PC-3 (cell line): ENCODE measurements around the gene XPO1.

Source experiments
- CTCF ChIP-seq: fragments of 300-600 bp; sonication (generic); conservative IDR thresholded peaks from 2 replicates; pipeline ENCODE4 v1.5.1; 2017; ENCODE audit warnings: antibody characterized with exemption, low read depth, mild to moderate bottlenecking, low read length
- EZH2 ChIP-seq: fragments of 300-600 bp; sonication (generic); IDR thresholded peaks from one replicate; pipeline ENCODE4 v1.6.1; 2017; ENCODE audit warnings: antibody characterized with exemption, mild to moderate bottlenecking, low read length; ENCODE audit not compliant: unreplicated experiment
- EZH2phosphoT487 ChIP-seq: fragments of 300-600 bp; sonication (generic); IDR thresholded peaks from 2 replicates; pipeline ENCODE4 v1.6.1; 2018; ENCODE audit warnings: mild to moderate bottlenecking, antibody characterized with exemption, low read length, borderline replicate concordance

GRCh38 chr2:61469424-61470121, 68.6 kb downstream of the XPO1 start:
- TF ChIP-seq CTCF (no peak), EZH2 (no peak), EZH2phosphoT487 (no peak)
